H9 (cell line): ENCODE data around the gene CERK. TPM values are rescaled to one million over a fixed set of nuclear protein-coding genes. Genes with fewer than 3 reads are reported as not detected.

Experiments used
- DNase-seq: peaks from one replicate; pipeline ENCODE4 v3.0.0-alpha.2; 2017
- H2AFZ ChIP-seq: one replicate; pipeline ENCODE4 v1.6.1; 2013; ENCODE audit warnings: mild to moderate bottlenecking, low read length, control low read depth, moderate library complexity
- H2AK5ac ChIP-seq: 2 replicates; pipeline ENCODE4 v1.6.1; 2013; ENCODE audit warnings: low read length, control low read depth, mixed read lengths; ENCODE audit not compliant: insufficient read length
- H2BK120ac ChIP-seq: one replicate; pipeline ENCODE4 v1.6.1; 2013; ENCODE audit warnings: low read depth, mild to moderate bottlenecking, low read length, control low read depth, inconsistent platforms; ENCODE audit not compliant: poor library complexity, severe bottlenecking
- H2BK12ac ChIP-seq: 2 replicates; pipeline ENCODE4 v1.6.1; 2013; ENCODE audit warnings: low read length, control low read depth, mixed read lengths, low read depth; ENCODE audit not compliant: insufficient read length
- H2BK15ac ChIP-seq: 2 replicates; pipeline ENCODE4 v1.6.1; 2013; ENCODE audit warnings: low read depth, low read length, control low read depth
- H2BK20ac ChIP-seq: one replicate; pipeline ENCODE4 v1.6.1; 2013; ENCODE audit warnings: low read depth, mild to moderate bottlenecking, low read length, control low read depth, inconsistent platforms; ENCODE audit not compliant: poor library complexity, severe bottlenecking
- H2BK5ac ChIP-seq: 2 replicates; pipeline ENCODE4 v1.6.1; 2013; ENCODE audit warnings: low read length, control low read depth, mixed read lengths; ENCODE audit not compliant: insufficient read length
- H3K14ac ChIP-seq: 2 replicates; pipeline ENCODE4 v1.6.1; 2013; ENCODE audit warnings: low read length, control low read depth; ENCODE audit not compliant: insufficient read depth
- H3K18ac ChIP-seq: 2 replicates; pipeline ENCODE4 v1.6.1; 2013; ENCODE audit warnings: low read depth, mild to moderate bottlenecking, mixed read lengths, low read length, control low read depth; ENCODE audit not compliant: insufficient read length
- H3K23ac ChIP-seq: 2 replicates; pipeline ENCODE4 v1.6.1; 2013; ENCODE audit warnings: low read length, control low read depth, mixed read lengths, low read depth; ENCODE audit not compliant: insufficient read length
- H3K23me2 ChIP-seq: 2 replicates; pipeline ENCODE4 v1.6.1; 2013; ENCODE audit warnings: low read depth, mild to moderate bottlenecking, mixed read lengths, low read length, control low read depth; ENCODE audit not compliant: insufficient read length, poor library complexity, severe bottlenecking
- H3K27ac ChIP-seq: 2 replicates; pipeline ENCODE4 v1.5.1; 2013; ENCODE audit warnings: low read length, control low read depth, mixed read lengths, low read depth; ENCODE audit not compliant: insufficient read length
- H3K27me3 ChIP-seq: 2 replicates; pipeline ENCODE4 v1.6.1; 2013; ENCODE audit warnings: low read length, control low read depth, inconsistent platforms; ENCODE audit not compliant: insufficient read depth
- H3K4ac ChIP-seq: 2 replicates; pipeline ENCODE4 v1.6.1; 2013; ENCODE audit warnings: low read depth, mild to moderate bottlenecking, control low read depth, inconsistent platforms, low read length, moderate library complexity
- H3K4me1 ChIP-seq: 2 replicates; pipeline ENCODE4 v1.6.1; 2013; ENCODE audit warnings: low read length, control low read depth, inconsistent platforms; ENCODE audit not compliant: insufficient read depth
- H3K4me2 ChIP-seq: 2 replicates; pipeline ENCODE4 v1.6.1; 2013; ENCODE audit warnings: low read length, control low read depth, mixed read lengths; ENCODE audit not compliant: insufficient read length, insufficient read depth
- H3K56ac ChIP-seq: 2 replicates; pipeline ENCODE4 v1.6.1; 2013; ENCODE audit warnings: low read depth, mild to moderate bottlenecking, mixed read lengths, low read length, control low read depth; ENCODE audit not compliant: insufficient read length
- H3K79me1 ChIP-seq: 2 replicates; pipeline ENCODE4 v1.6.1; 2013; ENCODE audit warnings: low read depth, mild to moderate bottlenecking, moderate library complexity, low read length, control low read depth, inconsistent platforms; ENCODE audit not compliant: insufficient read depth, poor library complexity, severe bottlenecking
- H3K79me2 ChIP-seq: 2 replicates; pipeline ENCODE4 v1.6.1; 2013; ENCODE audit warnings: low read length, control low read depth, inconsistent platforms; ENCODE audit not compliant: insufficient read depth
- H3K9ac ChIP-seq: 2 replicates; pipeline ENCODE4 v1.6.1; 2013; ENCODE audit warnings: low read length, control low read depth, mixed read lengths; ENCODE audit not compliant: insufficient read length; ENCODE audit errors: extremely low read depth
- H3K9me3 ChIP-seq: one replicate; pipeline ENCODE4 v1.6.1; 2013; ENCODE audit warnings: low read depth, low read length, inconsistent platforms; ENCODE audit not compliant: control insufficient read depth
- H3T11ph ChIP-seq: one replicate; pipeline ENCODE4 v1.6.1; 2013; ENCODE audit warnings: mild to moderate bottlenecking, low read length, control low read depth, inconsistent platforms
- H4K20me1 ChIP-seq: one replicate; pipeline ENCODE4 v1.6.1; 2013; ENCODE audit not compliant: control insufficient read depth, insufficient read length, insufficient read depth
- H4K5ac ChIP-seq: 2 replicates; pipeline ENCODE4 v1.6.1; 2013; ENCODE audit warnings: low read depth, mild to moderate bottlenecking, mixed read lengths, low read length, control low read depth; ENCODE audit not compliant: insufficient read length
- H4K8ac ChIP-seq: replicated peaks from 2 replicates; pipeline ENCODE4 v1.6.1; 2013; ENCODE audit warnings: low read length, control low read depth, mixed read lengths, low read depth; ENCODE audit not compliant: insufficient read length
- H4K91ac ChIP-seq: 2 replicates; pipeline ENCODE4 v1.6.1; 2013; ENCODE audit warnings: low read depth, mild to moderate bottlenecking, moderate library complexity, mixed read lengths, low read length, control low read depth; ENCODE audit not compliant: insufficient read length
- H3K27ac Mint-ChIP-seq, 3 experiments: 2 replicates in 2 of 3; 3 replicates in 1 of 3; pipeline ENCODE4 v1.8.0; 2020 to 2021; ENCODE audit warnings: mixed read lengths in 3 of 3, mild to moderate bottlenecking in 1 of 3, moderate library complexity in 1 of 3
- H3K27me3 Mint-ChIP-seq: 2 replicates; pipeline ENCODE4 v1.8.0; 2021; ENCODE audit warnings: low read depth, mild to moderate bottlenecking, moderate library complexity, mixed read lengths
- H3K36me3 Mint-ChIP-seq, 3 experiments: 2 replicates in 2 of 3; 3 replicates in 1 of 3; pipeline ENCODE4 v1.8.0; 2020 to 2021; ENCODE audit warnings: low read depth in 3 of 3, mixed read lengths in 3 of 3; ENCODE audit not compliant: insufficient read depth in 1 of 3
- H3K4me1 Mint-ChIP-seq, 2 experiments: 2 replicates each; pipeline ENCODE4 v1.8.0; 2020; ENCODE audit warnings: mixed read lengths in 2 of 2
- H3K4me3 Mint-ChIP-seq, 2 experiments: 2 replicates in 1 of 2; 3 replicates in 1 of 2; pipeline ENCODE4 v1.8.0; 2020 to 2021; ENCODE audit warnings: mild to moderate bottlenecking in 2 of 2, mixed read lengths in 2 of 2, moderate library complexity in 1 of 2
- H3K9me3 Mint-ChIP-seq, 2 experiments: 2 replicates in 1 of 2; 3 replicates in 1 of 2; pipeline ENCODE4 v1.8.0; 2020; ENCODE audit warnings: mild to moderate bottlenecking in 2 of 2, mixed read lengths in 2 of 2, moderate library complexity in 1 of 2
- CTCF ChIP-seq: fragments of 200-600 bp; sonication (generic); conservative IDR thresholded peaks from 3 replicates; pipeline ENCODE4 v1.8.0; 2021; ENCODE audit warnings: antibody characterized with exemption, mild to moderate bottlenecking
- WGBS: extraction: QIAGEN DNeasy Blood & Tissue Kit; methylation state at CpG from one replicate; pipeline ENCODE4 v1.1.7; 2013; ENCODE audit warnings: missing lambda C conversion rate, low lambda C conversion rate, mixed read lengths; ENCODE audit not compliant: insufficient read length; ENCODE audit errors: extremely low coverage; 5-methylcytosine and 5-hydroxymethylcytosine counted together
- total RNA-seq: library from RNA; stranded (reverse); gene quantifications from 2 replicates; pipeline ENCODE4 v1.2.1, GENCODE V29; 2021

The CERK gene
- total RNA-seq, 1 experiment from 2014 or later: 47.1 TPM

GRCh38 chr22:46653596-46653995 is 84.5 kb downstream of the CERK start:
- H2BK120ac ChIP-seq: no peak overlapping the region
- WGBS: no CpG with 5 or more reads among the region's 8 CpGs

More at GRCh38 chr22:46653596-46653995, 84.5 kb downstream of the CERK start:
- H3K9me3 Mint-ChIP-seq: no peaks in the 10 kb centered on the region; a peak in 1 of 5 replicates
- no peak overlapping the region for H2AFZ ChIP-seq
- no peak overlapping the region for H3K56ac ChIP-seq
- H3K23me2 ChIP-seq: no peaks in the 10 kb centered on the region
- H3K4me1 ChIP-seq: no peaks in the 10 kb centered on the region
- TF ChIP-seq CTCF: no peak
- no peaks in the 10 kb centered on the region for H3K27me3 Mint-ChIP-seq
- no peak overlapping the region for H4K5ac ChIP-seq
- no peaks in the 10 kb centered on the region for H3K79me1 ChIP-seq
- H3K9ac ChIP-seq: no peak overlapping the region
- H4K8ac ChIP-seq: no peak overlapping the region
- H3K27ac Mint-ChIP-seq: no peak overlapping the region
- DNase-seq: no peak
- no peaks in the 10 kb centered on the region for H3K9me3 ChIP-seq
- H3K79me2 ChIP-seq: no peaks in the 10 kb centered on the region
- H2BK15ac ChIP-seq: no peak overlapping the region
- no peak overlapping the region for H3K4me2 ChIP-seq
- H3K18ac ChIP-seq: no peak overlapping the region
- peaks cover 7 to 12% of the 10 kb centered on the region in 2 experiments for H3K4me1 Mint-ChIP-seq
- no peaks in the 10 kb centered on the region for H3K27me3 ChIP-seq
- H3K4ac ChIP-seq: no peak overlapping the region
- H3K14ac ChIP-seq: no peak overlapping the region
- H2BK5ac ChIP-seq: no peak overlapping the region
- H3K23ac ChIP-seq: no peak overlapping the region
- H2BK12ac ChIP-seq: no peak overlapping the region
- H2AK5ac ChIP-seq: no peak overlapping the region
- no peaks in the 10 kb centered on the region for H4K20me1 ChIP-seq
- no peak overlapping the region for H3K27ac ChIP-seq
- no peak overlapping the region for H4K91ac ChIP-seq
- no peak overlapping the region for H3T11ph ChIP-seq
- no peak overlapping the region for H3K4me3 Mint-ChIP-seq
- no peaks in the 10 kb centered on the region for H3K36me3 Mint-ChIP-seq
- no peak overlapping the region for H2BK20ac ChIP-seq
